DMS53 (cell line): ENCODE measurements around the gene SPRYD4.
"Not testable (repeated sequence)": the region's sequence is repeated elsewhere in the genome, so short reads cannot be mapped to it uniquely, and the experiment has no call there.

ENCODE experiments used
- DNase-seq: peaks from one replicate; lab custom pipeline; 2025; lab: John Stamatoyannopoulos, UW

SPRYD4 gene

DNA sequence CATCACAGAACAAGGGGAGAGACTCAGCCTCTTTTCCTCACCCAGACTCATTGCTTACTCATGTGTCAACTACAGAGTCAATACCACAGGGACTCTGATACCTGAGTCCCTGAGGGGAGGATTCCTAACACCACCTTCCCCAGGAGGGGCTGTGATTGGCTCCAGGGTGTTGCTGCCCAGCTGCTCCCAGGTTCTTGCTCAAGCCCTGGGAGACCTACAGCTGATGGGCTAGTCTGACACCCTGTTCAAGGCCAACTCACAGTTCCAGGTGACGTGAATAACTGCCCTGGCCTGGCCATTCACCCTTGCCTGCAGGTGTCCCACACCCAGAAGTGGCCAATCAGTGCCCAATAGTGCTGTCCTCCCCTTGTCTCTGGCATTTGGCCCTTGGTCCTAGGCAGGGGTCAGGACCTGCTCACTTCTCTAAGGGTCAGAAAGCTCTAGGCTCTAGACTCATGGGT lies 8.6 kb downstream of the SPRYD4 start:
- DNase-seq, result no peak

- DNase-seq, result no peak
These were observed 9.3 kb downstream of the SPRYD4 start for GRCh38 chr12:56477521-56478225.

DNA sequence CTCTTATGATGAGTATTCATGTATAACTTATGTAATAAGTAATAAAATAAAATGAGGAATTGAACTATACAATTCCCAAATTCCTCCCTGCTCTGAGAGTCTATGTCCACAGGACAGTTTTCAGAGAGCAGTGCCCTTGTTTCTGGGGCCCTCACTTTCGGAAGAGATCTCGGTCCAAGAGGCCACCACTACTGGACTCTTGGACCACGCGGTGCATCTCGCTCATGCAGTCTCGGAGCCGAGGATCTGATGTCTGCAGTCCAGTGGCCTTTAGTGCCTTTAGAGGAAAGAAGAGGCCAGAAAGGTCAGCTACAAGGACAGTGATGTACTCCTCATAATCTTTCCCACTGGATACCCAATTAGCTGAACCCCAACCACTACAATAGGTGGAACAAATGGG lies 11.2 kb downstream of the SPRYD4 start:
- no peak for DNase-seq

DNA sequence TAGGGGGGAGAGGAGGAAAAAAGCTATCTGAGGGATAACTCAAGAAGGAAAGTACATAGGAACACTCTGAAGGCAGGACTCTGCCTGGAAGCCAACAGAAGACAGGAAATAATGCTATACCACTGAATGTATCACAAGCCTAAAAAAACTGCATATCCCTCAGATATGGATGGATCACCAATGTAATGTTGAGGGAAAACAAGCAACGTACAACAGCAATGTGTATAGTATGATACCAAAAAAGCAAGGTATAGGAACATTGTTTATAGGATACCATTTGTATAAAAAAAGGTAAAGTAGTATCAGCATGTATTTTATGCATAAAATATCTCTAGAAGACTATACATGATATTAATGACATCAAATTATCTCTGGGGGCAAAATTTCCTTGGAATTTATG lies 16.2 kb downstream of the SPRYD4 start:
- DNase-seq, result no peak

DNA sequence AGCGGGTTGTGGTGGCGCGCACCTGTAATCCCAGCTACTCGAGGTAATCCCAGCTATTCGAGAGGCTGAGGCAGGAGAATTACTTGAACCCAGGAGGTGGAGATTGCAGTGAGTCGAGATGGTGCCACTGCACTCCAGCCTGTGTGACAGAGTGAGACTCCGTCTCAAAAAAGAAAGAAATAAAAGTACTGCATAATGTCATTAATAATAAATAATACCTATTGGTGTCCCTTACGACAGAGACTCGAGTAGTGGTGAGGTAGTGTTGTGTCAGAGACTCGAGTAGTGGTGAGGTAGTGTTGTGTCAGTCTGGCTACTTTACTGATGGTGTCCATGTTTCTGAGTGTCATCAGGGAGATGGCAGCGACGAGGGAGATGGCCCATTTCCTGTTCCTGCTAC lies 18.3 kb downstream of the SPRYD4 start:
- peak; percentile 58 for DNase-seq

DNA sequence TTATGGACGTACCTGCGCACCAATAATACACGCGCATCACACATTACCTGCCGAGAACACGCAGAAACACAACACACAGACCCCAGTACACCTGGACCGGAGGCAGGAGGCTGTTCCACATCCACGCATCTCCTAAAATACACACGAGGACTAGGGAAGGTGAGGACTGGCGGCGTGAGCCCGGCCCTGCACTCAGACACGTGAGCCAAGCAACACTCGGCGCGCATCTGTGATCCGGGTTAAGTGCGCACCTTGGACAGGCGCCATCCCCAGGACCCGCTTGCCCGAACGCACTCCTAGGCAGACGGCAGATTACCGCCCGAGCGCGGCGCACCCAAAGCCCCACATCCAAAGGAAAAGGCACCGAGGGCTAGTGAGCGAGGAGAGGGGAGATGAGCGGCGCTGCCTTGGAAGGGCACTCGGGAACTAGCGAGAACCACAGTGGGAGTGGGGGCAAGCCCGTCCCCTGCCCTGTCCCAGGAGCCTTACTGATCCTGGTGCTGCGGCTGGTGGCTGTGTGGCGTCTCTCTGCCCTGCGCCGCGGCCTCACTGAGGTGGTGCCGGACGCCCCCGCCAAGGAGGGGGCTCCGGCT lies 19.2 kb downstream of the SPRYD4 start:
- DNase-seq, result peak; percentile 84

DNA sequence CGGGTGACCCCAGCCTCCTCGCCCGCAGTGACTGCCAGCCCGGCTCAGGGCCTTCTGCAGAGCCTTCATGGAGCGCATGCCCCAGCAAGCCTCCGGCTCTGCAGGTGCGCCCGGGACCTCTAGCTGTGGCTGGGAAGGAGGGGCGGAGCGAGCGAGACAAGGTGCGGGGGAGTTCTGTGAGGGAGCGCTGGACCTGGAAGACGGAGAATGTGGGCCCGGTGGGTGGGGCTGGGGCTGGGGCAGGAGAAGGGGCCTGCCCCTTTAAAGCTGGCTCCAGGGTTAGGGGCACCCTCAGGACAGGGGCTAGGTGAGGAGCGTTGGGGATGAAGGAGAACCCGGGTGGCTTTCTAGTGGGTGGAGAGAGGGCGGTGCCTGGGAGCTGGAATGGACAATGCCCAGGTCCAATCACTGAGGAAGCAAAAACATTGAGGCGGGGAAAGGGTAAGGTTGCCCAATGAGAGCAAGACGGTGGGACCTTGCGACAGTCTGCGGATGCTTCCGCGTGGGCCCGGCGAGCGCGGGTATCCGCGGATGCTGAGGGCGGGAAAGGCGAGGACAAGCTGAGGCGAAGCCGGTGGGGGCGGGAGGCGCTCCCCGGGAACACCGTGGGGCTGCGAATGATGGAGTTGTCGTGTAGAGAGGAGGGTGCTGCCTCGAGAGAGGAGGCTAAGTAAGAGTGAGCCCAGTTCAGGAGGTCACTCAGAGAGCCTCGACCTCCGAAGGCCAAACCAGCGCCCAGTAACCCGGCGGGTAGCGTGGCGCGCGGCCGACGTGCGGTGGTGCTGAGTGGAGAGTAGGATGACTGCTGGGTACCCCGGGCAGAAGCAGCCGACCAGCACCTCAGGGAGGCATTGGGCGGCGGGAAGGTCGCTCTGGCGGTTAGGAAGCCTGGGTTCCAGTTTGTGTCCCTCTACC lies 19.9 kb downstream of the SPRYD4 start, which contains the start of gene GLS2:
Gene GLS2, minus strand, starts transcription at position 121 of the 915 bp plus-strand sequence. Its CDS starts 43 bp downstream, at position 78.
- DNase-seq, result peak; percentile 97

DNA sequence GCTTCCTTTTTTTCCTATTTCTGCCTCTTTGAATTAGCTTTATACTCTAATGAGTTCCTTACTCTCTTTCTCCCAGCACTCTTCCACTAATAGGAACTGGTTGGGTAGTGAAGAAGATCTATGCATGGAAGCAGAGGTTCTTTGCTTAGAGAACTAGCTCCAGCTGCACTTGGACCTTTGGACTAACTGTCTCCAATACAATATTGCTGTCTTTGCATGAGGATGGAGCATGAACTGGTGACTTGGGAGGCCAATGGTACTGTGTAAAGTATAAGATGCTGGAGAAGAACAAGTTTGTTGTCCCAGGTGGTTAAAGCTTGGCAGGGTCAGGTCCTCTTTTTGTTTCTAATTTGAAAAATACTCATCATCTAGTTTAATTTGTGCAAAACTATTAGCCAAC lies 22.0 kb downstream of the SPRYD4 start:
- DNase-seq, result no peak

DNA sequence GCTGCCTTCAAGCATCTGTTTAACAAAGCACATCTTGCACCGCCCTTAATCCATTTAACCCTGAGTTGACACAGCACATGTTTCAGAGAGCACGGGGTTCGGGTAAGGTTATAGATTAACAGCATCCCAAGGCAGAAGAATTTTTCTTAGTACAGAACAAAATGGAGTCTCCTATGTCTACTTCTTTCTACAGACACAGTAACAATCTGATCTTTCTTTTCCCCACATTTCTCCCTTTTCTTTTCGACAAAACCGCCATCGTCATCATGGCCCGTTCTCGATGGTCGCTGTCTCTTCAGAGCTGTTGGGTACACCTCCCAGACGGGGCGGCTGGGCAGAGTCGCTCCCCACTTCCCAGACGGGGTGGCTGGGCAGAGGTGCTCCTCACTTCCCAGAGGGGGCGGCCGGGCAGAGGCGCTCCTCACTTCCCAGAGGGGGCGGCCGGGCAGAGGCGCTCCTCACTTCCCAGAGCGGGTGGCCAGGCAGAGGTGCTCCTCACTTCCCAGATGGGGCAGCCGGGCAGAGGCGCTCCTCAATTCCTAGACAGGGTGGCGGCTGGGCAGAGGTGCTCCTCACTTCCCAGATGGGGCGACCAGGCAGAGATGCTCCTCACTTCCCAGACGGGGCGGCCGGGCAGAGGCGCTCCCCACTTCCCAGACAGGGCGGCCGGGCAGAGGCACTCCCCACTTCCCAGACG lies 25.2 kb downstream of the SPRYD4 start:
- not testable (repeated sequence) for DNase-seq

- not testable (repeated sequence) for DNase-seq
These were observed 25.7 kb downstream of the SPRYD4 start for GRCh38 chr12:56494106-56494415.

DNA sequence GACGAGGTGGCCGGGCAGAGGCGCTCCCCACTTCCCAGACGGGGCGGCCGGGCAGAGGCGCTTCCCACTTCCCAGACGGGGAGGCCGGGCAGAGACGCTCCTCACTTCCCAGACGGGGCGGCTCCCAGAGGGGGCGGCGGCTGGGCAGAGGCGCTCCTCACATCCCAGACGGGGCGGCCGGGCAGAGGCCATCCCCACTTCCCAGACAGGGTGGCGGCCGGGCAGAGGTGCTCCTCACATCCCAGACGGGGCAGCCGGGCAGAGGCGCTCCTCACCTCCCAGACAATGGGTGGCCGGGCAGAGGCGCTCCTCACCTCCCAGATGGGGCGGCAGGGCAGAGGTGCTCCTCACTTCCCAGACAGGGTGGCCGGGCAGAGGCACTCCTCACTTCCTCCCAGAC lies 26.1 kb downstream of the SPRYD4 start:
- DNase-seq, result not testable (repeated sequence)

DNA sequence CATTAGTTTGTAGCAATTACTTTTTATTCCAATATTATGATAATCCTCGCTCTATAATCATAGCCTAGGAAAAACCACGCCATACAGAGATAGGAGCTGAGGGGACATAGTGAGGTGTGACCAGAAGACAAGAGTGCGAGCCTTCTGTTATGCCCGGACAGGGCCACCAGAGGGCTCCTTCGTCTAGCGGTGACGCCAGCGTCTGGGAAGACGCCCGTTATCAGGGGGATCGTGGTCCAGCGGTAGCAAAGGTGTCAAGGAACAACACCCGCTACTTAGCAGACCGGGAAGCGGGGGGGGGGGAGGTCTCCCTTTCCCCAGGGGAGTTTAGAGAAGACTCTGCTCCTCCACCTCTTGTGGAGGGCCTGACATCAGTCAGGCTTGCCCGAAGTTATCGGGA lies 28.3 kb downstream of the SPRYD4 start:
- peak; percentile 55 for DNase-seq

- DNase-seq, result not testable (repeated sequence)
These were observed 29.9 kb downstream of the SPRYD4 start for GRCh38 chr12:56498126-56498902.

DNA sequence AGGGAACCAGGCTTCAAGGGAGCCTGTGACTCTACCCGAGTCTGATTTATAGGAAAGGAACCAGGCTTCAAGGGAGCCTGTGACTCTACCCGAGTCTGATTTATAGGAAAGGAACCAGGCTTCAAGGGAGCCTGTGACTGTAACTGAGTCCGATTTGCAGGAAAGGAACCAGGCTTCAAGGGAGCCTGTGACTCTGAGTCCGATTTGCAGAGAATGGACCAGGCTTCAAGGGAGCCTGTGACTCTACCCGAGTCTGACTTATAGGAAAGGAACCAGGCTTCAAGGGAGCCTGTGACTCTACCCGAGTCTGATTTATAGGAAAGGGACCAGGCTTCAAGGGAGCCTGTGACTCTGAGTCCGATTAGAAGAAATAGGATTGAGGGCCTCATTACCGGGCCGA lies 31.1 kb downstream of the SPRYD4 start:
- DNase-seq, result not testable (repeated sequence)

DNA sequence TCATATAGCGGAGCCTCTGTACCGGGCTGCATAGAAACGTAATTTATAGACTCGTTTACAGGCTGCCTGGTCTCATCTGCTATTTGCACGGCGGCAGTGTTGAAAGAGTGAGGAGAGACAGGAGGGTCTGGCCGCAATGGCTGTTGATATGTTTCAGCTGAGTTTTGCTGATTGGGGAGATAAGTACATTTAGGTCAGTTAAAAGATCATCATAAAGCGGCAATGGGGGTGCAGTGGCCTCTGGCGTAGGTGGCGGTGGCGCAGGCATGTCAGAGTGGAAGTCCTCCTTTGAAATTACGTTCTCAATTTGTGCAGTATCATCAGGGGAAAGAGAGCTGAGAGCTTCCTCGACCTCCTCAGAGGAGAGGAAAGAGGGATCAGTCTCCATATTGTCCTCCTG lies 31.5 kb downstream of the SPRYD4 start:
- not testable (repeated sequence) for DNase-seq

- no peak for DNase-seq
These were observed 42.4 kb downstream of the SPRYD4 start for GRCh38 chr12:56510786-56511185.

GRCh38 chr12:56514014-56514318 lies 45.6 kb downstream of the SPRYD4 start:
- not testable (repeated sequence) for DNase-seq

DNA sequence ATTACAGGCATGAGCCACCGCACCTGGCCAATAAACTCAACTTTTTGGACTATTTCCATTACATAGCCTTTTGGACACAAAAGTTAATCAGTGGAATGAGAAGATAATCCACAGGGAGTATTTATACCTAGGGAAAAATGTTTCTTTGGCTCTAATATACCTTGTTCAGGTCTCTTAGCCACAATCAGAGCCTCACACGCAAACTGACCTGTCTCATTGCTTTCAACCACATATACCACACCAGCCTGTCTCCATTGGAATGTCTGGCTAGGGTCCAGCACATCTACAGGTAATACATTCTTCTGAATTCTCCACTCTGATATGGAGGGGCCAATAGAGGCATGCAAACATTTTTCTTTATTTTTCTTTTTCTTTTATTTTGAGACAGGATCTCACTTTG lies 49.5 kb downstream of the SPRYD4 start:
- no peak for DNase-seq

GRCh38 chr12:56518570-56518969 lies 50.2 kb downstream of the SPRYD4 start:
- no peak for DNase-seq

DNA sequence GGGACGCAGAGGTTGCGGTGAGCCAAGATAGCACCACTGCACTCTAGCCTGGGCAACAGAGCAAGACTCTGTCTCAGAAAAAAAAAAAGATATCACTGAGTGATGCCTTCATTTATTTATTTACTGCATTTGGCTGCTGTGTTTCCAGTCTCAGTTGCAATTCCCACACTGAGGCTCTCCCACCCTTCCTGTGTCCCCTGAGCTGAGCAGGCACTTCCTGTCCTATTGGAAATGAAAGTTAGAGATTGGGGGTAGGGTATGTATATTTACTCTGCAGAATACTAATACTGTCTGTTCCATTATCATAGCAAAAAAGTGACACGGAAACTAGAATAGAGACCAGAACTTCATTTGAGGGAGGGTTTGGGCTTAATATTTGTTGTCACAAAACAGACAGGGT lies 51.7 kb downstream of the SPRYD4 start:
- no peak for DNase-seq

DNA sequence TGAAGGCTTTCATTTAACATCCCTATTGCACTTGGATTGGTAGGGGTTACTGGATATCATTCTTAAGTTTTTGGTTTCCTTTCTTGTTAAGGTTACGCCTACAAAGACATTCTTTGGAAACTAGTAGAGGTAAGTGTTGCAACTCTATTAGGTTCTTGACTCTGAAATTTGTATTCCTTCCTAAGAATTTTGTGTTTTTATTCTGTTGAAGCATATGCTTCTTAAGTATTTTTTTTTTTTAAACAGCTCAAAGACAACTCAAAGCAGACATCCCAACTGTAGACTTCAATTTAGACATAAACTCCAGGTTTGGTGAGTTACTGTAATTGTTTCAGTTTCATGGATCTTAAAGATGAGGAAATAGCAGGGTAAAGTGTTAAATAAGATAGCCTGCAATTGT lies 52.1 kb downstream of the SPRYD4 start:
- no peak for DNase-seq

- DNase-seq, result peak; percentile 27
These were observed 52.8 kb downstream of the SPRYD4 start for GRCh38 chr12:56521209-56521589.
